Activated gamma-delta T cell treated with Interleukin-2 at 50 U/mL for 16 hours (primary cell): Measurements from ENCODE around the gene PTPRN2.

Experiments used
- DNase-seq: peaks from one replicate; pipeline ENCODE4 v3.0.0-alpha.2; 2020

Gene PTPRN2

DNA sequence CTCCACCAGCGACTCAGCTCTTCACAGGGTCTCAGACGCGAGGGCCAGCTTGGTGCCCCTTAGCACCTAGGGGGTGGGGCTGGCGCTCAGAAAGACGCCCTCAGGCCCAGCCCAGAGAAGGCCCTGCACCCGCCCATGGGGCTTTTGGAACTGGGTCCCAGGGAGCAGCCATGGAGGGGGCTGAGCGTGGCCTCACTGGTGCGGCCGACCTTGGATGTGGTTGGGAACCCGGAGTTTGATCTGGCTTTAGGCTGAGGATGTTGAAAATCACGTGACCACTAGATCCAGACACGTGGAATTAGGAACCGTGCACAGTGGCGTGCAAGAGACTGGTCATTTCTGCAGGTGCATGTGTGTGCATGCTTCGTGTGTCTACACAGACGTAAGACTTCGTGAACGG is 1065.4 kb downstream of the PTPRN2 start:
- peak; percentile 1 for DNase-seq

DNA sequence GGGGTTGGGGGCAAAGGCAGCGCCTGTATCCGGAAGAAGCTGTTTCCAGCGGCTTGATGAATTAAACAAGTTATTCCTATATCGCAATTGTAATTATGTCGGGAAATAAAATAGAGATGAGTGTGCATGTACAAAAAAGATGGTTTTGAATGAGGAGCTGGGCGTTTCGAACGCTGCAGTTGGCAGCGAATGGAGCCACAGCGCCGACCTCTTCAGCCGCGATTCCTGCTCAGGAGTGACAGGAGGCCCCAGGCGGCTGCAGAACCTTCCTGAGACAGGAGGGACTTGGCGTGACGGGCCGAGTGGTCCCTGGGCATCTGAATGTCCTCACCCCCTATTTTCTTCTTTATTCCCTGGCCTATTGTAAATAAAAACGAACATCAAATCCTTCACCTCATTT is 1065.9 kb downstream of the PTPRN2 start:
- peak; percentile 1 for DNase-seq

DNA sequence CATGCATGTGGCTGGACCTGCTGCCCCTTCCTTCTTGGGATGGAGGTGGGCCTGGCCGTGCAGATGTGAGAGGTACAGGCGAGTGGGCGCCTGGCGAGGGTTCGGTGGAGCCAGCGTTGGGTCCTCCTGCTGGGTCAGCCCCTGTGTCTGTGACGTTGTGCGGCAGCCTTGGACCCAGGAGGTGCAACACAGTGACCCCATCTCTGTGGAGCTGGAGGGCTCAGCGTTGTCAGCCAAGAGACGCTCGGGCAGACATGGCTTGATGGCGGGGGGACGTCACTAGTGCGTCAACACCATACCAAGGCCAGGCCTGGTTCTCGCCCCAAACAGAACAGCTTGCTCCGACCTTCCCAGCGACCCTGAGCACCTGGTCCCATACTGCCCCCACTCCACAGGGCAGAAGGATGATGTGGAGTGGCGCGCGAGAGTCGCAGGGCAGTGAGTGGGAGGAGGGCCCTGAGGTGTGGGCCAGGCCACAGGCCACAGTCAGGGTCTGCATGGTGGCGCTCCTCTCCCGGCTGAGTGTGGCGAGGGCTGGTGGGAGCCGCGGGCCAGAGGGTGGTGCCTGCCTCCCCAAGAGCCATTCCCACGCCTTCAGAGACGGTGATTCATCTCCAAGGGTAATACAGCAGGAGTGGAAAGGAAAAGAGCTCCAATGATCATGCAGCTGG is 1066.4 kb downstream of the PTPRN2 start:
- DNase-seq, result peak; percentile 1

DNA sequence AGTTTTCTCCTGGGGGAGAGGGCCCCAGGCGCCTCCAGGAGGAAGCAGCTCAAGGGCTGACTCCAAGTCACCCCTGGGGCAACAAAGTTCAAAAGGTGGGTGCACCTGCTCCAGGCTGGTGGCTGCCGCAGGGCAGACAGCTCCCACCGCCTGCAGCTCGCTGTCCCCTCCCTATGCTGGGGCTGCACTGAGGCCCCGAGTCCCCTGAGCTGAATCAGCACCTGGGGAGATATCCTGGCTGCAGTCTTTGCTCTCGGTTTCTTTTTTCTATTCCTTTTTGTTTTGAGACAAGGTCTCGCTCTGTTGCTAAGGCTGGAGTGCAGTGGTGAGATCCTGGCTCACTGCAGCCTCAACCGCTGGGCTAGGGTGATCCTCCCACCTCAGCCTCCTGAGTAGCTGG is 1067.4 kb downstream of the PTPRN2 start:
- DNase-seq, result no peak

DNA sequence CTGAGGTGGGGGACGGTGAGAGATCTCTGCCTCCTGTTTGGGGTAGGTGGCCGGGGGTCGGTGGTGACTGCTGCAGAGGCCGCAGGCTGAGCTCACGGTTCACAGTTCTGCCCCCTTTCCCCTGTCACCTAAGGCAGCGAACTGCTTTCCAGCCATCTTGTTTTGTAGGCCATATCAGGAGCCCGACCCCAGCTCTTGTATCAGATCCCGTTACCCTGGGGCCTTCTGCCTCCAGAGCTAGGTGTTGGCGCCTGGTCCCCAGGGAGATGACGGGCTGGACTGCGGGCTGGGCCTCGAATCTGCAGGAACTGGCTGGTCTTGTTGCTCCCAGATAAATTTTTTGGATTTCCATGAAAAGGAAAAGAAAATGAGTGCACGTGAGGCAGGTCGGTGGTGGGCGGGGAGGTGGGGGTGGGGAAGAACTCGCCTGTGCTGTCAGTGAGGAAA is 1067.8 kb downstream of the PTPRN2 start:
- no peak for DNase-seq

DNA sequence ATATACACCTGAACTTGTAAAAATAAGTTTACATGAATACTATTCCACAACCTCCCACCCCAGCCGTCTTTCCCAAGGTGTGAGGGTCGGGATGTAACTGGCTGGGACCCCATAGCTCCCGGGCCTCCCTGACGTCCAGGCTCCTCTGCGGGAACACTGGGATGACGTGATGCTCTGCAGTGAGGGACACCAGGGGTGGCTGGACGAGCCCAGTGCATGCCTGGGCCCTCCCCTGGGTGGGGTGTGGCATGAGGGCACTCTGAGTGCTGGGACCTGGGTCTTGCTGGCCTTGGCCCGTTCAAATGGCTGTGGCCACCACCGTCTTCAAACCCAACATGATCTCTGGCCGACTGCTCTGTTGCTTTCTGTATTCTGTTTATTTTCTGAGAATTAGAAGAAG is 1068.4 kb downstream of the PTPRN2 start:
- no peak for DNase-seq

DNA sequence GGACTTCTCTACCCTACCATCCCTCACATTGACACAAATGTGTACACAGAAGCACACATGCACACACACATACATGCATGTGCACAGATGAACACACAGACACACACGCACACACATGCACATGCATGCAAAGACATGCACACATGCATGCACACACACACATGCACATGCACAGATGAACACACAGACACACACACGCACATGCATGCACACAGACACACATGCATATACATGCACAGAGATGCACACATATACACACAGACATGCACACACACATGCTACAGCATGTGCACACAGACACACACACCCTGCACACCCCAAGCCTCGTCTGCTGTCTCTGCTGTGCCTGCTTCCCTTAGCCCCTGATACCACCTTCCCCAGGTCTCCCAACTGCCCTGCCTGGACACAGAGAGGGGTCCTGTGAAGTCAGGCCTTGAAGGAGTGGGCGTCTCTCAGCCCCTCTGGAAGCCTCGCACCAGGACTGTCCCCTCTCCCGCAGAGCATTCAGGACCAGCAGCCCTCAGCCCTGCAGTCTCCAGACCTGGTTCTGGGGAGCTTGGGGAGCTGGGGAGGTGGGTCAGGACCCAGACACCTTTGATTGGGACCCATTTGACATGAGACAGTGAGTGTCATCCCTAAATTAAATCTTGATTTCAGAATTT is 1069.0 kb downstream of the PTPRN2 start:
- DNase-seq, result no peak

DNA sequence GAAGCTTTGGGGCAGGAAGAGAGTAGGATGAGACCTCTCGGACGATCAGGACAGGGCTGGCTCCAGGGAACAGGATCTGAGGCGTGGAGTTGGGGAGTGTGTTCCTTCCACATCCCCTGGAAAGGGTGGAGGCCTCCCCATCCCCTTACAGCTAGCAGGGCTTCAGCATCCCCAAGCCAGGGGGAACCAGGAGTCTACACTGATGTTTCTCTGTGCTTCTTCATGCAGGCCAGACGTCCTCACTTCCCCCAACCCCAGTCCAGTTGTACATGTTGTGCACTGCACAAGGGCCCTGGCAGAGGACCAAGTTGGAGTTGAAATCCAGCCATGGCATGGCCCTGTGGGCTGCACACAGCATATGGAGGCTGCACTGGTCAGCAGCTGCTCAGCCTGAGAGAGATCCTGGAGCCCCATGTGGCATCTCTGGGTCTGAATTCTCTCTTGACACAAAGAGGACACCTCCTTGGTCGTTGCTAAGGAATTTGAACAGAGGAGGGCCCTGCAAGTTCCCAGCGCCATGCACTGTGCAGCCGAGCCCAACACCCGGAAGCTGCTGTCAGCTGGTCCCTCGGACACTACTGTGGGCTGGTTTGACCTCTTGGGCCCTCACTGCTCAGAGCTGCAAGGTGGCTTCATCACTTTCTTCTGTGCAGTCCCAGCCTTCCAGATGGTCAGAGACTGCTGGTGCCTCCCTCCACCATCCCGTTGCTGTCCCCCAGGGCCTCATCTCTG is 1069.7 kb downstream of the PTPRN2 start:
- DNase-seq, result no peak

DNA sequence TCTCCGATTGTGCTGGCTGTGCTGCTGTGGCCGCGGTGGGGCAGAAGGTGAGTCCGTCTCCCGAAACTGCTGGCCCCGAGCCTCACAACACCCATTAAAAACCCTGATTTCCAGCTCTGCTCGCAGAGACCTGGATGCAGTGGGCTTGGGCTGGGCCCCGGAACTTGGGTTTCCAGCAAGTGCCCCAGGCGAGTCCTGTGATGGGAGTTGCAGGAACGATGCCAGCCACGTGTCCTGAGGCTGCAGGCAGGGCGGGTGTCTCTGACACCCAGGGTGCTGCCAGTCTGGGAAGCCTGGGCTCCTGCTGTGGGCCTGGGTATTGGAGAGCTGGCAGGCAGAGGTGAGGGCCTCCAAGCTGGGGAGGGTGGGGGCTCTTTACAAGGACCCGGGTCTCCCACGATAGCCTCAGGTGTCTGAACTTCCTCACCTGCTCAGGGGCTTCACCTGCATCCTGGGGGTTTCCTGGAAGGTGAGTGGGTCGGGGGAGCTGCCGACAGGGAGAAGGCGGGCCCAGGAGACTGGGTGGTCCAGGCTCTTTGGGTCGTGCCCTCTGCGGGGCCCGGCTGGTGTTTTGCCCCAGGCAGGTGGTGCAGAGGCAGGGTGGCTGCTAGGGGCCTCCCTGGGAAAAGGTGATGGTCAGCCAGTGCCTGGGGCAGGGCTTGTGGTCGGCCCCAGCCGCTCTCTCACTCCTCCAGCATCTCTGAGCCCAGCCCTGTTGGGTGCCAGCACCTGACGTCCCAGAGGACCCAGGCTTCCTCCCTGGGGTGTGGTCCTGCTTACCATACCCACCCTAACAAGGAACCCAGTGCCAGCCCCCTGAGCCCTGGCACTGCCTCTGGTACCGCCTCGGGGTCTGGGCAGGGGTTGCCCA is 1070.5 kb downstream of the PTPRN2 start:
- DNase-seq, result no peak

DNA sequence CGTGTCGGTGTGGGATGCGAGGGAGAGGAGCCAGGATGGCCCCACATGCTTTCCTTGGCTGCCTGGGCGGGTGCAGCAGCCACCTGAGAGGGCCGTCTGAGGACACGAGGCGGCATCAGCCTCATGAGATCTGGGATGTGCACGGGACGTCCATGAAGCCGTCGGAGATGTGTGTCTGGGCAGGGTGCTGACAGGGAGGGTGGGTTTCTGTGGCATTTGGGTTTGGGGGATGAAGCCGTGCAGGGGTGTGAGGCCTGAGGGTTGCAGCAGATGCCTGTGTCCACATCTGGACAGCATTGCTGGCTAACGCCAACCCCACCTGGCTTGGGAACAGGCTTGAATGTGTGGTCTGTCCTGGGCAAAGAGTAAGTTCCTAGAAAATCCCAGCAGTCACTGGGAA is 1071.3 kb downstream of the PTPRN2 start:
- no peak for DNase-seq

DNA sequence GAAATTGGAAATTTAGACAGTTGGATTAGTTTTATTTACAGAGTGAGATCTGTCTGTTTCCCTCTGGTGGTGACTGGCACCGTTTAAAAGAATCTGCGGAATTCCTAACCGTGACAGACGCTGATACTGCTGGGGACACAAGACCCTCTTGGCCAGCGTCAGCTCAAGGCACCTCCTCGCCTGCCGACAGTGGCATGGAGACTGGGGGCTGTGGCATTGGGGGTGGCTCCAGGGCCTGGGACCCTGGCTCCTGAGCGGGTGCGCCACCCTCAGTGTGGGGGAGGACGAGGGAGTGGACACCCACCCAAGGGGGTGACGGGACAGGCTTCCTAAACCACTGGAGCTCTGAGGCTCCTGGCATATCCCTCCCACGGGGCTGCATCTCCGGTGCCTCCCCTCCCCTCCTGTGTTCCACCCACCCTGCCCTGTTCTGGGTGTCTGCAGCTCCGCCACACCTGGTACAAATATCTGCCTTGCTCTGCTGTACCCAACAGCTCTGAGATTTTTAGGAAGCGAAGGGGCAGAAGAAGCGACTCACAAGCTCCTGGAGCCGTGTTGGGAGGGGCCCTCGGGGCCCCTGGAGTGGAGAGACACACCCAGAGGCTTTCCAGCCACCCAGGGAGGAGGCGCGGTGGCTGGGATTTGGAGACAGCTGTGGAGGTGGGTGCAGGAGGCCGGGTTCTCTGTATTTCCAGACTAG is 1072.1 kb downstream of the PTPRN2 start:
- DNase-seq, result no peak

DNA sequence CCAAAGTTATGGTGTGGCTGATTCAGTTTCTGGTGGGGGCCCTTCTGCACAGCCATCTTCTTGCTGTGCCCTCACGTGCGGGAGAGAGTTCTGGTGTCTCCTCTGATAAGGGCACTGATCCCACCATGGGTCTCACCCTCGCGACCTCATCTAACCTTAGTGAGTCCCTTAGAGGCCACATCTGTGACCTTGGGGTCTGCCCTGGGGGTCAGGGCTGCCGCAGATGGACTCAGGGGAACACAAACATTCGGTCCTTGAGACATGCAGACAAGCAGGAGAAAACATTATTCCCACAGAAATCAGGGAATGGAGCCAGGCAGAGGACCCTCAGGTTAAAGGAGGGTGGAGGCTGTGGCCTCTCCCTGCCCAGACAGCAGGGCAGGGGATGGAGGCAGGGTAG is 1072.9 kb downstream of the PTPRN2 start:
- DNase-seq, result no peak

DNA sequence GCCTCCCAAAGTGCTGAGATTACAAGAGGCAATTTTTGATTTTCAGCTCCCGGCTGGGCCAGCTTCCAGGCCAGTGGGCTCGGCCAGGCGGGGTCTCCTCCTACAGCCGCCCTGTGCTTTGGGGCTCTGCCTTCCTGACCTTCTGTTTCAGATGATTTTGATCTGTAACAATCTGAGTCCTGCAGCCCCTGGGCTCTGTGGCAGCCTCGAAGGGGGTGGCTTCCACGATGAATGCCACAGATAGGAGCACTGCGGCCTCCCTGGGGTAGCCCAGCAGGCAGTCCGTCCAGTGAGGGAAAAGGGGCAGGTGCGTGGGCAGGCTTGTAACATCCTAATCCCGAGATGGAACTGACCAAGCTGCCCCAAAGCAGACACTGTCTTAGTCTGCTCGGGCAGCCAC is 1073.3 kb downstream of the PTPRN2 start:
- no peak for DNase-seq

DNA sequence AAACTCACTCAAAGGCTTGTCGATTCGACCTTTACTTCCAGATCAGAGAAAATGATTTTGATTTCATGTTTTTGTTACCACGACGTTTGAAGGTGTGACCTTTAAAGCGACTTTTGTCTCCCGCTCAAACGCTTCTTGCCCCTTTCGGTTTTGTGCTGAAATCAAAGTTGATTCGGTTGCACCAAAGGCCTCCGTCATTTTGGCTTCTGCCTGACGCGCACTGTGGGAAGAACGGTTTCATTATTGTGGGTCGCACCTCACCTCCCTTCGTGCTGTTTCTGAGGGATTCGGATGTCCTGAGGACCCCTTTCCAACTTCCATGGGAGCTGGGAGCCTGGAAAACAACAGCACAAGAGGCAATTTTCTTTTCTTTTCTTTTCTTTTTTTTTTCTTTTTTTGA is 1073.9 kb downstream of the PTPRN2 start:
- no peak for DNase-seq

DNA sequence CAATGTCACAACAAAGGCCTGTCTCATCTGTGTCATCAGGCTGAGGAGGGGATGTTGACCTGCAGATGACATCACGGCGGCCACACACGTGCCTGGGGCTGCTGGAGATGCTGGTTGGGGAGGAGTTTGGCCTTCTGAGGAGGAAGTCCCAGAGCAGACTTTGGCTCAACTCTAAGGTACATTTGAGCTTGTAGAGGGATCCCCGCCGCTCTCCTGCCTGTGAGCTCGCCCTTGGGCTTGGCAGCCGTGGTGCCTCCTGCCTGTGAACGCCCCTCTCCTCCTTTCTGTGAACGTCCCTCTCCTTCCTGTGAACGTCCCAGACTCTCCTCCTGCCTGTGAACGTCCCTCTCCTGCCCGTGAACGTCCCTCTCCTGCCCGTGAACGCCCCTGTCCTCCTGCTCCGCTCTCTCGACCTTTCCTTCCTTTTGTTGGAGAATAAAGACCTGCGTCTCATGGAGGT is 1074.4 kb downstream of the PTPRN2 start:
- no peak for DNase-seq

DNA sequence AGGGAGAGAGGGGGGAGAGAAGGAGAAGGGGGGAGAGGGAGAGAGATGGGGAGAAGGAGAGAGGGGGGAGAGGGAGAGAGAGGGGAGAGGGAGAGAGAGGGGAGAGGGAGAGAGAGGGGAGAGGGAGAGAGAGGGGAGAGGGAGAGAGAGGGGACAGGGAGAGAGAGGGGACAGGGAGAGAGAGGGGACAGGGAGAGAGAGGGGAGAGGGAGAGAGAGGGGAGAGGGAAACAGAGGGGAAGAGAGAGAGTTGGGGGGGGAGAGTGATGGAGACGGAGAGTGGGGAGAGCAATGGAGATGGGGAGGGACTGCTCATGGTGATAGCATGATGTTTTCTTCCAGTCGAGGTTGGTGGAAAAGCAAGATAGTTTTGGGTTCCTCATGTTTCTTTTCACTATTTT is 1078.4 kb downstream of the PTPRN2 start:
- no peak for DNase-seq

DNA sequence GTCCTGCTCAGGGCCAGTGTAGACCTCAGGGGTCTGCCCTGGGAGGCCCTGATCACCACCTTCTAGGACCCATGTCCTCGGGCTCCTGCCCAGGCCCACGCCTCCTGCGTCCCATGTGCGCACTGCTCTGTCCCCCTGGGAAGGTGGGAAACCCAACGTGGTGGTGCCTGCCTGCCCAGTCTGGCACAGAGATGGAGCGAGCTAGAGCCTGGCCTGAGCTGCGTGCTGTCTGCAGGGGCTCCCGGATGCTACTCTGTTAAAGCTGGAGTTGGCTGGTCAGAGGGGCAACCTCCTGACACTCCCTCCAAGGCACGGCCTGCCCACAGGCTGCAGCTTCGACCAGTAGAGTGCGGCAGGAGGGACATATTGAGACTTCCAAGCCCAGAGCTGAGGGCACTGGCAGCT is 1079.1 kb downstream of the PTPRN2 start:
- no peak for DNase-seq

DNA sequence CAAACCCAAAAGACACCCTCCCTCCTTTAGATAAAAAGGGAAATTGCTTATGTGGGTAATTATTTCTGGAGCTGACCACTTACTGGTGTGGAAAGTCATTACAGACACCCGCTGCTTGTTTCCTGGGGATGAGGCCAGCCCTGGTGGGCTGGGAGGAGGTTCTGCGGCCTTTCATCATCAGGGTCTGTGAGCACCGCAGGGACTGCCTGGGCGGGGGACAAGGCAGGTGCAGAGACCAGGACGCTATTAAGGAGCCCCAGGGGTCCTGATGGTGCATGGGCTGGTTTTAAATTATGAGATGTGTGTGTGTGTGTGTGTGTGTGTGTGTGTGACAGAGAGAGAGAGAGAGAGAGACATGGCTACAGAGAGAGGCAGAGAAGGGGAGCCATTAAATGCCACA is 1079.6 kb downstream of the PTPRN2 start:
- no peak for DNase-seq

DNA sequence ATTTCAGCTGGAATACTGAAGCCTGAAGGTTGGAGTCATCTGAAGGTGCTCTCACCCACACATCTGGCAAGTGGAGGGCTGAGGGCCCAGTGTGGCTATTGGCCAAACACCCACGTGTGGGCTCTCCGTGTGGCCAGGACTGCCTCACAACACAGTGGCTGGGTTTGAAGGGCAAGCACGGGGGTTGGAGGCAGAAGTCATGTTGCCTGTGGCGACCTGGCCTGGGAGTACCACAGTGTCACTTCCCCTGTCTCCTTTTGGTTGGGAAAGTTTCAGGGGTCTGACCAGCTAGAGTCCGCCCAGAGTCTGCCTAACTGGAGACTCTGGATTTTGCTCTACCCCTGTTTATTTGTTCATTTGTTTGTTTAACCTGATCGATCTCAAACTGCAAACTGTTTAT is 1081.4 kb downstream of the PTPRN2 start:
- DNase-seq, result peak; percentile 0

DNA sequence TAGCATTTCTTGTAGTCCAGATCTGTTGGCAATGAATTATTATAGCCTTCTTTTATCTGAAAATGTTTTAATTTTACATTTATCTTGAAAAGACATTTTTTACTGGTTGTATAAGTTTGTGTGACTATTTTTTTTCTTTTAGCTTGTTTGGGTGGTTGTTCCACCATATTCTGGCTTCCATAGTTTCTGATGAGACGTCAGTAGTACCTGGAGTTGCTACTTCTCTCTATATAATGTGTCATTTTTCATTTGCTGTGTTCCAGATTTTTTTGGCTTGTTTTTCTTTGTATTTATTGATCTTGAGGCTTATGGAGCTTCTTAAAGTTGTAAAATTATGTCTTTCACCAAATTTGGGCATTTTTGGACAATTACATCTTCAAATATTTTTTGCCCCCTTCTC is 1082.0 kb downstream of the PTPRN2 start:
- no peak for DNase-seq

DNA sequence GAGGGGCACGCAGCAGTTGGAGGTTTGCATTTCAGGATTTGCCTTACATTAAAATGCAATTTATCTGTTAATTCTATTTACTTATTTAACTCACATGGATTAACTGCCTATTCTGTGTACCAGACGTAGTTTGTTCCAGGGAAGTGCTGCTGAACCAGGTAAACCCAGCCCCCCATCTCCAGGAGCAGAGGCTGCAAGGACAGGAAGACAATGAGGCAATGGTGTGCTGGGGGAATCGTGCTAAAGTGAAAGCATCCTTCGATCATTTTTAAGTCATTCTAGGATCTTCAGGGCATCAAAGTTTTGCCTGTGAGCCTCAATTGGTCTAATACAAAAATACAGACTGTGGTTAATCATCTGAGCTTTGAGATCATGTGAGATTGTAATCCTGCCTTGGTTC is 1084.4 kb downstream of the PTPRN2 start:
- DNase-seq, result peak; percentile 4

DNA sequence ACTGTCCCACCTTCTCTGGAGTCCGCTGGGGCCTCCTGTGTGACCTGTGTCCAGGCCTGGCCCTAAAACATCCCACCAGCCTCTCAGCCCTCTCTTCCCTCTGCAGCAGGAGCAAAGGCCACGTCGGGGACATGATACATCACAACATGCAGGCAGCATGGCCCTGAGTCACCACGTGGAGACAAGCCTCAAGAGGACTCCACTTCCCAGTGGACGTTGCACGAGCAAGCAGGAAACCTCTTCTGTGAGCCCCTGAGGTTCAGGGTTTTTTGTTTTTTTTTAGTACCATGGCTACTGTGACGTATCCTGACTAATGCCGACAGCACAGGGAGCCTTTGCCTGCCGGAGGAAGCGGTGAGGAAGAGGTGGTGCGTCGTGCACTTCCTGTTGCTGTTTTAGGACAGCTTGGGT is 1084.9 kb downstream of the PTPRN2 start:
- DNase-seq, result peak; percentile 56
